Neural progenitor cell (in vitro differentiated cells): Measurements from ENCODE around the gene SYNDIG1. TPM values are rescaled to one million over a fixed set of nuclear protein-coding genes. Genes with fewer than 3 reads are reported as not detected.

ENCODE experiments used
- DNase-seq: peaks from one replicate; pipeline ENCODE4 v3.0.0-alpha.2; 2016; ENCODE audit warnings: low spot score
- H2AFZ ChIP-seq: fragments of 200-600 bp; sonication (generic); replicated peaks from 2 replicates; pipeline ENCODE4 v1.6.1; 2016; ENCODE audit warnings: antibody characterized with exemption
- H3F3A ChIP-seq: fragments of 200-600 bp; sonication (generic); 2 replicates; pipeline ENCODE4 v1.6.1; 2016; ENCODE audit warnings: antibody characterized with exemption, low read depth
- H3K27ac ChIP-seq: fragments of 200-600 bp; sonication (generic); 2 replicates; pipeline ENCODE4 v1.5.1; 2016; ENCODE audit warnings: mild to moderate bottlenecking
- H3K27me3 ChIP-seq: fragments of 200-600 bp; sonication (generic); 2 replicates; pipeline ENCODE4 v1.6.1; 2016; ENCODE audit warnings: mild to moderate bottlenecking, moderate library complexity
- H3K36me3 ChIP-seq: fragments of 200-600 bp; sonication (generic); 2 replicates; pipeline ENCODE4 v1.5.1; 2016
- H3K4me1 ChIP-seq: fragments of 200-600 bp; sonication (generic); 2 replicates; pipeline ENCODE4 v1.6.1; 2016; ENCODE audit warnings: mixed run types
- H3K4me2 ChIP-seq: fragments of 200-600 bp; sonication (generic); 2 replicates; pipeline ENCODE4 v1.6.1; 2016
- H3K4me3 ChIP-seq: fragments of 200-600 bp; sonication (generic); 2 replicates; pipeline ENCODE4 v1.5.1; 2016
- H3K79me2 ChIP-seq: fragments of 200-600 bp; sonication (generic); 2 replicates; pipeline ENCODE4 v1.6.1; 2016; ENCODE audit warnings: low read depth
- H3K9ac ChIP-seq: fragments of 200-600 bp; sonication (generic); 2 replicates; pipeline ENCODE4 v1.6.1; 2016
- H3K9me3 ChIP-seq: fragments of 200-600 bp; sonication (generic); 2 replicates; pipeline ENCODE4 v1.5.1; 2016; ENCODE audit warnings: low read depth
- H4K20me1 ChIP-seq: fragments of 200-600 bp; sonication (generic); 2 replicates; pipeline ENCODE4 v1.6.1; 2016; ENCODE audit warnings: low read depth
- H3K27ac Mint-ChIP-seq: 3 replicates; pipeline ENCODE4 v1.8.0; 2021; ENCODE audit warnings: mixed read lengths
- H3K27me3 Mint-ChIP-seq: 2 replicates; pipeline ENCODE4 v1.8.0; 2022; ENCODE audit warnings: low read depth, mild to moderate bottlenecking, inconsistent platforms, moderate library complexity, mixed read lengths; ENCODE audit not compliant: insufficient read depth
- H3K36me3 Mint-ChIP-seq: 3 replicates; pipeline ENCODE4 v1.8.0; 2021; ENCODE audit warnings: mixed read lengths
- H3K4me1 Mint-ChIP-seq: 3 replicates; pipeline ENCODE4 v1.8.0; 2021; ENCODE audit warnings: mixed read lengths
- H3K4me3 Mint-ChIP-seq: 3 replicates; pipeline ENCODE4 v1.8.0; 2021; ENCODE audit warnings: mild to moderate bottlenecking, moderate library complexity, mixed read lengths
- H3K9me3 Mint-ChIP-seq: 3 replicates; pipeline ENCODE4 v1.8.0; 2020; ENCODE audit warnings: mixed read lengths
- EZH2 ChIP-seq: fragments of 200-600 bp; sonication (generic); IDR thresholded peaks from 2 replicates; pipeline ENCODE4 v1.6.1; 2017; ENCODE audit warnings: antibody characterized with exemption, mild to moderate bottlenecking, moderate library complexity
- EZH2phosphoT487 ChIP-seq: fragments of 200-600 bp; sonication (generic); IDR thresholded peaks from 2 replicates; pipeline ENCODE4 v1.6.1; 2017; ENCODE audit warnings: antibody characterized with exemption
- total RNA-seq: library from RNA; depleted of rRNA; stranded (reverse); fragments of >200 nt; gene quantifications from 2 replicates; pipeline ENCODE4 v1.2.3, GENCODE V29; 2015; ENCODE audit warnings: low replicate concordance
- TF ChIP-seq, protein P1 (sequence below): fragments of 200-600 bp; sonication (generic); IDR thresholded peaks from 2 replicates; pipeline ENCODE4 v1.5.1; 2017; ENCODE audit warnings: antibody characterized with exemption, mild to moderate bottlenecking

Gene SYNDIG1
- total RNA-seq, 1 donor from 2014 or later: 1.0 TPM

DNA sequence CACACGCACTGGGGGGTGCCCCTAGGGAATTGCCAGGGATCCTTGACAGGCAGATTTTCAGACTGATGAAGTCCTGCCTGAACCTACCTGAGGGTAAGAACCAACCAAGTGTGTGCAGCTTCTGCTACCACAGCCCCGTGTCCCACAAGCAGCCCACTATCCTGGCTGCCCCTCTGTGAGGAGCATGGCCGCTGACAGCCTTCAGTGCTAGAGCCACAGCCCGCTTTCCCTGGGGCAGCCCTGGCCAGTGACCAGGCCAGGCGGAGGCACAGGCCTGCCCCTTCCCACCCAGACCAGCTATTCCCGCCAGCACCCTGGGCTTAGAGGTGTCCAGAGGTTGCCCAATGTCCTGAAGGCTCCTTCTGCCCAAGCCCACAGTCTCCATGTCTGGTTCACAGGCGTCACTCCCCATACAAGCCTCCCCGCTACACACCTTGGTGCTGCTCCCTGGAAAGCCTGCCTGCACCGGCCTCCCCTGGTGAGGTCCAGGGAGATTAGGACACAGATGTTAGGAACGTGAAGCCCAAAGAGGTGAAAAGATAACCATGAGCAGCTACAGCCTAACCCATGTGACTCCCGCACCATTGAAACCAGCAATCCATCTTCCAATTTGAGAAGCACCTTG, 207.0 kb downstream of the SYNDIG1 start:
- Histone ChIP-seq H3K27me3 (no peaks in the 10 kb centered on the region), H3K9ac (no peak overlapping the region), H3K36me3 (no peaks in the 10 kb centered on the region), H3F3A (no peaks in the 10 kb centered on the region), H2AFZ (no peak overlapping the region), H3K27ac (no peak overlapping the region), H3K9me3 (no peaks in the 10 kb centered on the region), H3K4me3 (no peak overlapping the region), H3K4me1 (no peaks in the 10 kb centered on the region), H3K4me2 (no peak overlapping the region), H4K20me1 (no peaks in the 10 kb centered on the region), H3K79me2 (no peaks in the 10 kb centered on the region)
- Mint-ChIP-seq H3K27me3 (peaks cover 12% of the 10 kb centered on the region), H3K36me3 (no peaks in the 10 kb centered on the region), H3K4me1 (peaks cover 2% of the 10 kb centered on the region), H3K9me3 (peaks cover 4% of the 10 kb centered on the region), H3K4me3 (no peak overlapping the region), H3K27ac (no peak overlapping the region)
- TF ChIP-seq, protein P1, sequence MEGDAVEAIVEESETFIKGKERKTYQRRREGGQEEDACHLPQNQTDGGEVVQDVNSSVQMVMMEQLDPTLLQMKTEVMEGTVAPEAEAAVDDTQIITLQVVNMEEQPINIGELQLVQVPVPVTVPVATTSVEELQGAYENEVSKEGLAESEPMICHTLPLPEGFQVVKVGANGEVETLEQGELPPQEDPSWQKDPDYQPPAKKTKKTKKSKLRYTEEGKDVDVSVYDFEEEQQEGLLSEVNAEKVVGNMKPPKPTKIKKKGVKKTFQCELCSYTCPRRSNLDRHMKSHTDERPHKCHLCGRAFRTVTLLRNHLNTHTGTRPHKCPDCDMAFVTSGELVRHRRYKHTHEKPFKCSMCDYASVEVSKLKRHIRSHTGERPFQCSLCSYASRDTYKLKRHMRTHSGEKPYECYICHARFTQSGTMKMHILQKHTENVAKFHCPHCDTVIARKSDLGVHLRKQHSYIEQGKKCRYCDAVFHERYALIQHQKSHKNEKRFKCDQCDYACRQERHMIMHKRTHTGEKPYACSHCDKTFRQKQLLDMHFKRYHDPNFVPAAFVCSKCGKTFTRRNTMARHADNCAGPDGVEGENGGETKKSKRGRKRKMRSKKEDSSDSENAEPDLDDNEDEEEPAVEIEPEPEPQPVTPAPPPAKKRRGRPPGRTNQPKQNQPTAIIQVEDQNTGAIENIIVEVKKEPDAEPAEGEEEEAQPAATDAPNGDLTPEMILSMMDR: no peak
- no peak for TF ChIP-seq EZH2
- TF ChIP-seq EZH2phosphoT487: no peak
- no peak for DNase-seq

DNA sequence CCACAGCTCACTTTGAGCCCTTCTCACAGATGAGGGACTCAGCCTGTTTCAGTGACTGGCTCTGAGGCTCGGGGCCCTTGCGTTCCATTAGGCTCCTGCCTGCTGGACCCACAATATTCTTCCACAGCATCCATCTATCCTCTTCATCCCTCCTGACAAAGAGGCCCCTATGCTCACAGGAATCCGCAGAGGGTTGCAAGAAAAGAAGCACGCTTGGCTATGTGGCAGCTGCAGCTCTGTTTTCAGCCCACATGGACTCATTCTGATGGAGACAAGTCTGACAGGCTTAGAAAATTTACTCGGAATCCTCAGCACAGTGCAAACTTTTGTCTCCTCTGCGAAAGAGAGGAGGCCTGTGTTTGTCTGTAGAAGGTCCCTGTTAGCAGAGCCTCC, 207.5 kb downstream of the SYNDIG1 start:
- Mint-ChIP-seq H3K27ac (no peak overlapping the region), H3K4me1 (peaks cover 2% of the 10 kb centered on the region), H3K9me3 (peaks cover 4% of the 10 kb centered on the region), H3K27me3 (peaks cover 11% of the 10 kb centered on the region), H3K36me3 (no peaks in the 10 kb centered on the region), H3K4me3 (no peak overlapping the region)
- no peaks in the 10 kb centered on the region for H3K79me2 ChIP-seq
- no peak overlapping the region for H3K27ac ChIP-seq
- no peaks in the 10 kb centered on the region for H3K9me3 ChIP-seq
- no peak overlapping the region for H3K4me3 ChIP-seq
- no peaks in the 10 kb centered on the region for H4K20me1 ChIP-seq
- H3K4me2 ChIP-seq: no peak overlapping the region
- no peak for DNase-seq
- H3K9ac ChIP-seq: no peak overlapping the region
- TF ChIP-seq, protein P1: no peak
- no peak for TF ChIP-seq EZH2phosphoT487
- TF ChIP-seq EZH2: no peak
- H3F3A ChIP-seq: no peaks in the 10 kb centered on the region
- no peaks in the 10 kb centered on the region for H3K36me3 ChIP-seq
- H3K4me1 ChIP-seq: no peaks in the 10 kb centered on the region
- no peaks in the 10 kb centered on the region for H3K27me3 ChIP-seq
- no peak overlapping the region for H2AFZ ChIP-seq

DNA sequence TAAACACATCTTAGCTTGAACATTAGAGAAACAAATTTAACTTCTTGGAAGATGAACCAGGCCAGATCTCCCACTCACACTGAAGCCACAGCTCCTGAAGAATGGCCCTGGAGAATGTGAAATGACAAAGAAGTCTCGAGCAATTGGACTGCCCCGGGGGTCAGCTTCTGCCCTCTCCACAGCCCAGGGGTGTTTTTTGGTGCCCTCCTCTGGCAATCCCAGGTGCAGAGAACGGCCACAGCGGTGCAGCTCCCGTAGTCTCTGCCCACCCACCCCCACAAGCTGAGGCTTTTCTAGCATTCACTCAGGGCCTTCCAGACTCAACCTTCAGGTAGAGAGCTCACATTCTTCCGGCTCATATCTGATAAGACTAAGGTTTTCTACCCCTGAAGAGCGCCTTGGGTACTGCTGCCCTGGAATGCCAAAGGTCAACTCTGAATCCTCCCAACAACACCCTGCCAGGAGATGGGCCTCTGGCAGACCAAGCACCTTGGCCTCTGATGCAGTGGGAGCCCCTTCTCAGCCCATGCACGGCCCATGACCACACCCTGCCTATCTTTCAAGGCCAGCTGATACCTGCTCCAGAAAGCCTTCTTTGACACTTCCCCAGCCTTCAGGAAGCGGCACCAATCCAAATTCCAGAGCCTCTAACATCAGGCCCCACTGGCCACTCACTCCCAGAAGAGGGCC, 208.3 kb downstream of the SYNDIG1 start:
- peaks cover 11% of the 10 kb centered on the region for H3K27me3 Mint-ChIP-seq
- no peak overlapping the region for H2AFZ ChIP-seq
- no peaks in the 10 kb centered on the region for H3F3A ChIP-seq
- H3K4me3 Mint-ChIP-seq: no peak overlapping the region
- no peaks in the 10 kb centered on the region for H3K27me3 ChIP-seq
- H4K20me1 ChIP-seq: no peaks in the 10 kb centered on the region
- H3K27ac Mint-ChIP-seq: no peak overlapping the region
- H3K36me3 ChIP-seq: no peaks in the 10 kb centered on the region
- no peaks in the 10 kb centered on the region for H3K9me3 ChIP-seq
- DNase-seq: no peak
- H3K9ac ChIP-seq: no peak overlapping the region
- H3K9me3 Mint-ChIP-seq: peaks cover 4% of the 10 kb centered on the region
- H3K4me3 ChIP-seq: no peak overlapping the region
- no peaks in the 10 kb centered on the region for H3K4me1 ChIP-seq
- TF ChIP-seq, protein P1: no peak
- TF ChIP-seq EZH2phosphoT487 (no peak), EZH2 (no peak)
- no peaks in the 10 kb centered on the region for H3K36me3 Mint-ChIP-seq
- no peaks in the 10 kb centered on the region for H3K79me2 ChIP-seq
- peaks cover 2% of the 10 kb centered on the region for H3K4me1 Mint-ChIP-seq
- no peak overlapping the region for H3K27ac ChIP-seq
- no peak overlapping the region for H3K4me2 ChIP-seq
